Ovary (tissue), 9 donors: ENCODE data around the gene BICDL1. TPM values are rescaled to one million over a fixed set of nuclear protein-coding genes. Genes with fewer than 3 reads are reported as not detected.
"Not testable (repeated sequence)": the region's sequence is repeated elsewhere in the genome, so short reads cannot be mapped to it uniquely, and the experiment has no call there.

ENCODE experiments used
- DNase-seq, 5 donors: peaks; one replicate each; pipeline ENCODE4 v3.0.0-alpha.2; 2019 to 2020
- H3K27ac ChIP-seq, 2 donors: fragments of 200-600 bp; one replicate each; pipeline versions ENCODE4 v1.5.1 to v1.8.0; 2019 to 2022
- H3K27me3 ChIP-seq: fragments of 200-600 bp; one replicate; pipeline ENCODE4 v1.8.0; 2022
- H3K36me3 ChIP-seq: fragments of 200-600 bp; sonication (generic); one replicate; pipeline ENCODE4 v1.5.1; 2019
- H3K4me1 ChIP-seq: one replicate; pipeline ENCODE4 v1.8.1; 2013; ENCODE audit warnings: mild to moderate bottlenecking, moderate library complexity; ENCODE audit not compliant: insufficient read depth
- H3K4me3 ChIP-seq: fragments of 200-600 bp; sonication (generic); one replicate; pipeline ENCODE4 v1.5.1; 2017
- H3K9me3 ChIP-seq, 2 donors: fragments of 200-600 bp in 1 of 2; sonication (generic) in 1 of 2; one replicate each; pipeline versions ENCODE4 v1.5.1 to v1.8.1; 2013 to 2019; ENCODE audit warnings: mild to moderate bottlenecking in 1 of 2, moderate library complexity in 1 of 2
- CTCF ChIP-seq, 3 donors: fragments of 450-650 bp in 2 of 3; fragments of 200-600 bp in 1 of 3; IDR thresholded peaks; one replicate each; pipeline versions ENCODE4 v1.5.1 to v1.8.0; 2016 to 2022; ENCODE audit warnings: antibody characterized with exemption in 3 of 3, mild to moderate bottlenecking in 1 of 3
- EP300 ChIP-seq: sonication (generic); formaldehyde crosslinking; IDR thresholded peaks from one replicate; pipeline ENCODE4 v1.6.1; 2017; ENCODE audit warnings: antibody characterized with exemption
- POLR2A ChIP-seq: fragments of 450-650 bp; IDR thresholded peaks from one replicate; pipeline ENCODE4 v1.6.1; 2017; ENCODE audit warnings: antibody characterized with exemption, mild to moderate bottlenecking, moderate library complexity
- WGBS, 3 donors: extraction: QIAGEN DNeasy Blood & Tissue Kit in 1 of 3; methylation state at CpG; one replicate each; pipeline versions ENCODE4 v1.1.5 to v1.1.7; 2013 to 2017; 5-methylcytosine and 5-hydroxymethylcytosine counted together
- intact Hi-C, 4 donors: fragments of 100-400 bp; cut with DNase I; formaldehyde crosslinking; loops; one replicate each; pipeline versions ENCODE4 v1.11.0 to v1.15.1; 2022 to 2023
- polyA plus RNA-seq, 2 donors: library from polyadenylated mRNA; stranded (reverse); fragments of 200-250 nt in 1 of 2; fragments of 350-450 nt in 1 of 2; fragmentation: Illumina TruSeq in 1 of 2; extraction: RNeasy Lipid Tissue Mini Kit (QIAGEN cat#74804) in 1 of 2; gene quantifications; one replicate each; pipeline ENCODE4 v1.2.3, GENCODE V29; 2013 to 2014
- total RNA-seq, 7 donors: library from RNA; depleted of rRNA in 2 of 7; stranded (reverse); fragments of >200 nt in 2 of 7; fragmentation: NEBNext Ultra II Directional in 3 of 7; extraction: Animal tissue kit (Norgen Biotek cat#: 25700) in 3 of 7; gene quantifications; one replicate each; pipeline versions ENCODE4 v1.1.0 to v1.2.4, GENCODE V29; 2016 to 2023
- donor health status: DM: no; HTN: no; CAD: no; lungs with moderate emphysema.
- donor health status: DM: no; HTN: no; CAD: no.
- donor health status: Bipolar disorder and iron deficiency.
- donor health status: DM: yes; HTN: yes; CAD: no.
- donor health status: DM: no; HTN: no; CAD: no.
- donor health status: DM: yes; HTN: yes; CAD: no.

The BICDL1 gene
- total and polyA plus RNA-seq, 9 donors = 0.40 to 147 (median 1.7) TPM

GRCh38 chr12:119964123-119964522 is 24.9 kb upstream of the BICDL1 start:
- TF ChIP-seq CTCF (IDR thresholded peaks at IDR 0.05) (no peak), EP300 (no peak), POLR2A (no peak)
- intact Hi-C loops = no loop called here
- no peak for DNase-seq
- no peak overlapping the region for H3K4me3 ChIP-seq
- no peak overlapping the region for H3K27ac ChIP-seq
- H3K4me1 ChIP-seq = no peaks in the 10 kb centered on the region
- no peaks in the 10 kb centered on the region for H3K9me3 ChIP-seq
- WGBS, 3 donors = 77 to 87% (median 78%) methylated on average over 6 of the region's 6 CpGs
- H3K27me3 ChIP-seq = no peaks in the 10 kb centered on the region
- H3K36me3 ChIP-seq = no peaks in the 10 kb centered on the region

- 90 to 92% (median 91%) methylated on average over 6 of the region's 6 CpGs for WGBS, 3 donors
- no peak for TF ChIP-seq CTCF (IDR thresholded peaks at IDR 0.05)
- TF ChIP-seq POLR2A = no peak
- no peak for TF ChIP-seq EP300
These were observed 24.1 kb upstream of the BICDL1 start for GRCh38 chr12:119964929-119965328.

GRCh38 chr12:119980242-119980641 is 8.8 kb upstream of the BICDL1 start:
- WGBS, 3 donors = 0 to 13% (median 6%) methylated on average over 1 of the region's 1 CpG
- Histone ChIP-seq H3K4me3 (no peak overlapping the region), H3K36me3 (no peaks in the 10 kb centered on the region), H3K4me1 (no peaks in the 10 kb centered on the region), H3K9me3 (peaks cover 0 to 3% of the 10 kb centered on the region in 2 donors), H3K27me3 (no peaks in the 10 kb centered on the region), H3K27ac (no peak overlapping the region)
- DNase-seq = no peak
- intact Hi-C loops = no loop called here
- no peak for TF ChIP-seq POLR2A
- no peak for TF ChIP-seq EP300
- TF ChIP-seq CTCF (IDR thresholded peaks at IDR 0.05) = no peak

More at GRCh38 chr12:119964929-119965328, 24.1 kb upstream of the BICDL1 start:
- Histone ChIP-seq H3K27ac (no peak overlapping the region), H3K36me3 (no peaks in the 10 kb centered on the region), H3K4me1 (no peaks in the 10 kb centered on the region), H3K27me3 (no peaks in the 10 kb centered on the region), H3K9me3 (no peaks in the 10 kb centered on the region), H3K4me3 (no peak overlapping the region)
- intact Hi-C loops = no loop called here
- no peak for DNase-seq

GRCh38 chr12:119980702-119981101 is 8.3 kb upstream of the BICDL1 start:
- H3K36me3 ChIP-seq, intact Hi-C loops, H3K4me1 ChIP-seq, H3K27me3 ChIP-seq, H3K4me3 ChIP-seq, H3K9me3 ChIP-seq, DNase-seq, H3K27ac ChIP-seq: not testable (repeated sequence)
- 86 to 91% (median 90%) methylated on average over 8 of the region's 8 CpGs for WGBS, 3 donors

GRCh38 chr12:119989361-119989730 is 310 bp downstream of the BICDL1 start:
- Histone ChIP-seq H3K36me3 (no peaks in the 10 kb centered on the region), H3K4me3 (peak overlapping the region; percentile 39), H3K27ac (no peak overlapping the region), H3K9me3 (no peaks in the 10 kb centered on the region), H3K27me3 (no peaks in the 10 kb centered on the region), H3K4me1 (peaks cover 11% of the 10 kb centered on the region)
- WGBS, 3 donors = 0 to 3% (median 1%) methylated on average over 26 to 49 of the region's 49 CpGs
- TF ChIP-seq EP300 (no peak), POLR2A (no peak), CTCF (IDR thresholded peaks at IDR 0.05) (no peak)
- intact Hi-C loops = no loop called here
- DNase-seq = no peak
